ENCODE data around the gene M6PR. TPM values are rescaled to one million over a fixed set of nuclear protein-coding genes. Genes with fewer than 3 reads are reported as not detected.
"Not testable (repeated sequence)": the region's sequence is repeated elsewhere in the genome, so short reads cannot be mapped to it uniquely, and the experiment has no call there.

The M6PR gene
- total and polyA plus RNA-seq, 8 donors: 152 to 243 (median 209) TPM

DNA sequence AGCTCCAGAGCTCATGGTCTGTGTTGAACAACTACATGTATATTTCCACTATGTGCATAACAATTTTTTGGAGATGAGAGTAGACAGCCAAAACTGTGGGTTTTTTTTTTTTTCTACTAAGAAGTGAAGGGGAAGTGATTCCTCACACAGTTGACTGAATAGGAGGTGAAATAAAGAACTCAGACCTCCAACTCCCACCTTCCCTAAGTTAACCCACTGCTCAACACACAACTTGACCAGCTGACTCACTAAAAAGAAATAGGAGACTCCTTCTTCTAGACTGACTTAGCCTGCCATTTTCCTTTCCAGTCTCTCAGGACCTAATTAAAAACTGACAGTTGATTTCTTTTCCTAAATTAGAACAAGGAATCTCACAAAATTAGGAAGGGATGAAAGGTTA is 1.7 kb downstream of the M6PR start:
- Histone ChIP-seq H3K4me3 (peak overlapping the region in 1 of 2 donors; percentile 94), H3K36me3 (peaks cover 0 to 41% of the 10 kb centered on the region in 2 donors), H3K4me1 (peaks cover 6 to 36% of the 10 kb centered on the region in 2 donors), H3K27me3 (no peaks in the 10 kb centered on the region), H3K27ac (no peak overlapping the region), H3K9me3 (no peaks in the 10 kb centered on the region)
- DNase-seq: no peak
- intact Hi-C loops (cut with DNase I): no loop called here
- ATAC-seq: no peak
- TF ChIP-seq, protein P1, sequence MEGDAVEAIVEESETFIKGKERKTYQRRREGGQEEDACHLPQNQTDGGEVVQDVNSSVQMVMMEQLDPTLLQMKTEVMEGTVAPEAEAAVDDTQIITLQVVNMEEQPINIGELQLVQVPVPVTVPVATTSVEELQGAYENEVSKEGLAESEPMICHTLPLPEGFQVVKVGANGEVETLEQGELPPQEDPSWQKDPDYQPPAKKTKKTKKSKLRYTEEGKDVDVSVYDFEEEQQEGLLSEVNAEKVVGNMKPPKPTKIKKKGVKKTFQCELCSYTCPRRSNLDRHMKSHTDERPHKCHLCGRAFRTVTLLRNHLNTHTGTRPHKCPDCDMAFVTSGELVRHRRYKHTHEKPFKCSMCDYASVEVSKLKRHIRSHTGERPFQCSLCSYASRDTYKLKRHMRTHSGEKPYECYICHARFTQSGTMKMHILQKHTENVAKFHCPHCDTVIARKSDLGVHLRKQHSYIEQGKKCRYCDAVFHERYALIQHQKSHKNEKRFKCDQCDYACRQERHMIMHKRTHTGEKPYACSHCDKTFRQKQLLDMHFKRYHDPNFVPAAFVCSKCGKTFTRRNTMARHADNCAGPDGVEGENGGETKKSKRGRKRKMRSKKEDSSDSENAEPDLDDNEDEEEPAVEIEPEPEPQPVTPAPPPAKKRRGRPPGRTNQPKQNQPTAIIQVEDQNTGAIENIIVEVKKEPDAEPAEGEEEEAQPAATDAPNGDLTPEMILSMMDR (IDR thresholded peaks at IDR 0.05): no peak

DNA sequence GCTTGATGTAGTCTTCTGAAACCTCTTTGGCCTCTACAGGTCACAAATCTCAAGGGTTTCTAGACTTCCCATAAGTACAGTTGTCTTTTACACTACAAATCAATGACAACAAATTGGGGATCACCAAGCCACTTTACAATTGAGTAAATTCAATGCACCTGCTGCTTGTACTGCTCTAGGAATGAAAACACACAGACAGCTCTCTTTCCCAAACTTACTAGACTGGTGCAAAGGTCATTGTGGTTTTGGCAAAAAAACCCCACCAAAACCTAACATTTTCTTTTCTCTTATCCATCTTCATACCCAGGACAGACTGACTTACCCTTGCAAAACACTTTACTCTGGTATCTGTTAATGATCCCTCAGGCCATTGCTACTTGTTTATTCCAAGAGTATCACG is 2.7 kb downstream of the M6PR start:
- ATAC-seq (no peak), DNase-seq (no peak)
- Histone ChIP-seq H3K9me3 (no peaks in the 10 kb centered on the region), H3K4me3 (no peak overlapping the region), H3K27me3 (no peaks in the 10 kb centered on the region), H3K27ac (peak overlapping the region in 1 of 2 donors; percentile 2), H3K36me3 (peaks cover 0 to 51% of the 10 kb centered on the region in 2 donors), H3K4me1 (peaks cover 6 to 36% of the 10 kb centered on the region in 2 donors)
- intact Hi-C loops (cut with DNase I): no loop called here
- TF ChIP-seq, protein P1 (IDR thresholded peaks at IDR 0.05): no peak

DNA sequence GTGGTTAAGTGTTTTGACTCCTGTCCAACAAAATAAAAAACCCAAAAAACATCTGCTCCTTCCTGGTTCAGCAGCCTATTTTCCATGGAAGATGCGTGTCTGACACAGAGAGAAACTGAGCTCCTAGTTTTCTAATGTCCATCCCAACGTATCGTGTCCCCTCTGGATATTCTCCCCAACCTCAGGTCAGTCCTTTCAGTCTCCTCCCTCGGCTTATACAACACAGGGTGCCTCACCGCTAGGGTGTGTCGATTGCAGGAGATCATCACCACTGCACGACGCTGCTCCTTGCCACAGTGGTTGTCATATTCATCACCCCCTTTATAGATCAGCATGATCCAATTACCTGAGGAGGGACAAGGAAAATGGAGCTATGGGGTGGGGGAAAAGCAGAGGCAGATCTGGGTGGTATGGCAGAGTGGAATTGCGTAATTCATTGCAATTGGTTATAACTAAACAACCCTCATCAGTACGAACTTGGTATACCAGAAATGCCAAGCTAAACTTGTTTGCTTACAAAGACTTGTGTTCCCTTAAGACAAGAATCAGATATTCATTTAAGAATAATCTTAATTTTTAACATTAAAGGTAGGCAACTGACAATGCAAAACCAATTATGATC is 5.8 kb downstream of the M6PR start:
- Histone ChIP-seq H3K4me3 (no peak overlapping the region), H3K9me3 (no peaks in the 10 kb centered on the region), H3K27me3 (no peaks in the 10 kb centered on the region), H3K36me3 (peaks cover 0 to 63% of the 10 kb centered on the region in 2 donors), H3K27ac (no peak overlapping the region), H3K4me1 (peaks cover 6 to 23% of the 10 kb centered on the region in 2 donors)
- ATAC-seq: no peak
- no peak for DNase-seq
- TF ChIP-seq, protein P1 (IDR thresholded peaks at IDR 0.05): no peak
- intact Hi-C loops (cut with DNase I): no loop called here

DNA sequence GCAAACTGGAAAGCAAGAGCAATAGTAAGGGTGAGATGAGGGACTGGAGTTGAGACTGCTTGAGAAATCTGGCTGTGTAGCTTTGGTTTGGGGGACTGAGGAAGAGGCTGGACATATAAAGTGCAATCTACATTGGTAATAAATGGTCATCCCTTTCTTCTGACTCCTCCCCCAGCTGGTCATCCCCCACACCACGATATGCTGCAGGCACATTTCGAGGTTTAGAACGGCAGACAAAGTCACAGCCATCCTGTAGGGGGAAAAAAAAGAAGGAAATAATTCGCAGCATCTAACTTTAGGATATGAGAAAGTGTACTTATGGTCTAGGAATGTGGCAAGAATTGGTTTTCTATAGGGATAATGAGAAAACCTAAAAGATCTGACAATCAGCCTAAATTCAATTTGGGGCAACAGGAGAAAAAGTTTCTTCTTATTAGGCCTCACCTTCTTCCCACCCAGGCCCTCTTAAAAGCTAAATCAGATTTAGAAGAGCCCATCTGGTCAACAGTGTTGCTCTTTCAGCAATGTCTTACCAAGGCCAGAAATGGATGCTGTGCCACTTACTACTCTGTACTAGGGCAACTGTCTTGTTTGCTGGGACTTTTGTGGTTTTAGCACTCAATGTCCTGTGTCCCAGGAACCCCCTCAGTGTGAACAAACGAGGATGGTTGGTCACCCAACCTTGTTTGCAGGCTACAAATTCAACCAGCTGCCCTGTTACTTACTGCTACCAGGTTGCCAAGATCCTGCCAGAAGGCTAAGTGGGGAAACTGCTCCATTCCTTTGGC is 7.6 kb downstream of the M6PR start:
- H3K4me1 ChIP-seq: peaks cover 0 to 5% of the 10 kb centered on the region in 2 donors
- no peaks in the 10 kb centered on the region for H3K9me3 ChIP-seq
- DNase-seq (no peak), ATAC-seq (no peak)
- no peaks in the 10 kb centered on the region for H3K27me3 ChIP-seq
- no peak overlapping the region for H3K4me3 ChIP-seq
- TF ChIP-seq, protein P1 (IDR thresholded peaks at IDR 0.05): no peak
- peaks cover 0 to 81% of the 10 kb centered on the region in 2 donors for H3K36me3 ChIP-seq
- H3K27ac ChIP-seq: no peak overlapping the region
- intact Hi-C loops (cut with DNase I): no loop called here

DNA sequence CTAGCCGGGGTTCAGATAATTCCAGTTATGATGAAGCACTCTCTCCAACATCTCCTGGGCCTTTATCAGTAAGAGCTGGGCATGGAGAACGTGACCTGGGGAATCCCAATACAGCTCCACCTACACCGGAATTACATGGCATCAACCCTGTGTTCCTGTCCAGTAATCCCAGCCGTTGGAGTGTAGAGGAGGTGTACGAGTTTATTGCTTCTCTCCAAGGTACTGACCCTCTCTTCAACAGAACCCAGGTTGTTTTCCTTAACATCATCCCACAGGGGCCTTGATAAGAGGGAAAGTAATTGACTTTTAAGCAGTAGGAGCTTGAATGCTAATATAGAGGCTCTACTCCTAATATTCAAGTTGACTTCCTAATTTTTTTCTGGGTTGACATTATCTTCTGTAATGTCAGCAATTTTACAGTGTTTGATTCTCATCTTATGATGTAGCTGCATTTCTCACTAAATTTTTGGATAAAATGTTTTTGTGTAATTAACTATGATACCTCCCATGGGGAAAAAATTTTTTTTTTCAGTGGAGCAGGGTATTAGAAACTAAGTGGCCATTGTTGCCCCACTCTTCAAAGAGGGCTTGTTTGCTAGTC is 11.5 kb downstream of the M6PR start:
- H3K27me3 ChIP-seq; H3K27ac ChIP-seq; H3K4me1 ChIP-seq; H3K4me3 ChIP-seq; DNase-seq; ATAC-seq; intact Hi-C loops (cut with DNase I); H3K9me3 ChIP-seq: not testable (repeated sequence)
- H3K36me3 ChIP-seq: peaks cover 0 to 77% of the 10 kb centered on the region in 2 donors
